Daoy (cell line): Measurements from ENCODE around the gene DIABLO. TPM values are rescaled to one million over a fixed set of nuclear protein-coding genes. Genes with fewer than 3 reads are reported as not detected.

ENCODE experiments used
- total RNA-seq: library from RNA; depleted of rRNA; stranded (reverse); fragments of >200 nt; shearing (Covaris generic); gene quantifications from 2 replicates; pipeline ENCODE4 v1.2.3, GENCODE V29; 2014; rRNA removed

Gene DIABLO
- total RNA-seq, 1 experiment from 2014 or later: 133 TPM

Other genes with a start within 250 kb of the DIABLO start
- 7.1 and 9.4 TPM in 2 replicates for gene BCL7A, start 204.2 kb downstream of the DIABLO start, total RNA-seq
- gene MLXIP, start 147.3 kb downstream of the DIABLO start, total RNA-seq: 3.4 and 7.1 TPM in 2 replicates
- gene IL31, start 51.8 kb downstream of the DIABLO start, total RNA-seq: not detected in 2 replicates
- gene LRRC43, start 42.9 kb downstream of the DIABLO start, total RNA-seq: 0.34 TPM in 1 of 2 replicates, not detected in the other
- gene B3GNT4, start 22.3 kb downstream of the DIABLO start, total RNA-seq: not detected in 2 replicates
- gene VPS33A, start 40.4 kb upstream of the DIABLO start, total RNA-seq: 36.4 and 37.8 TPM in 2 replicates
- 38.2 and 41.7 TPM in 2 replicates for gene CLIP1, start 196.6 kb upstream of the DIABLO start, total RNA-seq